Endothelial cell (in vitro differentiated cells): ENCODE measurements around the gene TNFRSF19. TPM values are rescaled to one million over a fixed set of nuclear protein-coding genes. Genes with fewer than 3 reads are reported as not detected.

ENCODE experiments used
- DNase-seq: peaks from one replicate; pipeline ENCODE4 v3.0.0; 2021; ENCODE audit warnings: low spot score
- H3K27ac Mint-ChIP-seq: one replicate; pipeline ENCODE4 v1.8.0; 2021; ENCODE audit warnings: mixed read lengths, inconsistent platforms; ENCODE audit not compliant: unreplicated experiment
- H3K27me3 Mint-ChIP-seq: one replicate; pipeline ENCODE4 v1.8.0; 2021; ENCODE audit warnings: mild to moderate bottlenecking, moderate library complexity, mixed read lengths, inconsistent platforms; ENCODE audit not compliant: unreplicated experiment
- H3K36me3 Mint-ChIP-seq: one replicate; pipeline ENCODE4 v1.8.0; 2021; ENCODE audit warnings: mild to moderate bottlenecking, low read depth, mixed read lengths, inconsistent platforms; ENCODE audit not compliant: unreplicated experiment
- H3K4me1 Mint-ChIP-seq: one replicate; pipeline ENCODE4 v1.8.0; 2021; ENCODE audit warnings: mild to moderate bottlenecking, mixed read lengths, inconsistent platforms; ENCODE audit not compliant: unreplicated experiment
- H3K4me3 Mint-ChIP-seq: one replicate; pipeline ENCODE4 v1.8.0; 2021; ENCODE audit warnings: mild to moderate bottlenecking, mixed read lengths, inconsistent platforms; ENCODE audit not compliant: unreplicated experiment
- H3K9me3 Mint-ChIP-seq: one replicate; pipeline ENCODE4 v1.8.0; 2021; ENCODE audit warnings: mixed read lengths, inconsistent platforms; ENCODE audit not compliant: unreplicated experiment
- CTCF ChIP-seq: fragments of 200-600 bp; sonication (generic); IDR thresholded peaks from one replicate; pipeline ENCODE4 v1.5.0; 2021; ENCODE audit warnings: antibody characterized with exemption; ENCODE audit not compliant: unreplicated experiment
- total RNA-seq: library from RNA; stranded (reverse); fragmentation: NEBNext Ultra II Directional; extraction: Animal tissue kit (Norgen Biotek cat#: 25700); gene quantifications from one replicate; pipeline ENCODE4 v1.2.1, GENCODE V29; 2021; ENCODE audit not compliant: unreplicated experiment

Gene TNFRSF19
- total RNA-seq, 1 donor from 2014 or later: 8.8 TPM

- no peak overlapping the region for H3K4me3 Mint-ChIP-seq
- H3K27me3 Mint-ChIP-seq: peaks cover 3% of the 10 kb centered on the region
- peaks cover 28% of the 10 kb centered on the region for H3K4me1 Mint-ChIP-seq
- DNase-seq: no peak
- H3K36me3 Mint-ChIP-seq: no peaks in the 10 kb centered on the region
- H3K27ac Mint-ChIP-seq: no peak overlapping the region
- peak; percentile 24 for TF ChIP-seq CTCF
- H3K9me3 Mint-ChIP-seq: no peaks in the 10 kb centered on the region
Measured at GRCh38 chr13:23628250-23628649, 58.0 kb downstream of the TNFRSF19 start.

DNA sequence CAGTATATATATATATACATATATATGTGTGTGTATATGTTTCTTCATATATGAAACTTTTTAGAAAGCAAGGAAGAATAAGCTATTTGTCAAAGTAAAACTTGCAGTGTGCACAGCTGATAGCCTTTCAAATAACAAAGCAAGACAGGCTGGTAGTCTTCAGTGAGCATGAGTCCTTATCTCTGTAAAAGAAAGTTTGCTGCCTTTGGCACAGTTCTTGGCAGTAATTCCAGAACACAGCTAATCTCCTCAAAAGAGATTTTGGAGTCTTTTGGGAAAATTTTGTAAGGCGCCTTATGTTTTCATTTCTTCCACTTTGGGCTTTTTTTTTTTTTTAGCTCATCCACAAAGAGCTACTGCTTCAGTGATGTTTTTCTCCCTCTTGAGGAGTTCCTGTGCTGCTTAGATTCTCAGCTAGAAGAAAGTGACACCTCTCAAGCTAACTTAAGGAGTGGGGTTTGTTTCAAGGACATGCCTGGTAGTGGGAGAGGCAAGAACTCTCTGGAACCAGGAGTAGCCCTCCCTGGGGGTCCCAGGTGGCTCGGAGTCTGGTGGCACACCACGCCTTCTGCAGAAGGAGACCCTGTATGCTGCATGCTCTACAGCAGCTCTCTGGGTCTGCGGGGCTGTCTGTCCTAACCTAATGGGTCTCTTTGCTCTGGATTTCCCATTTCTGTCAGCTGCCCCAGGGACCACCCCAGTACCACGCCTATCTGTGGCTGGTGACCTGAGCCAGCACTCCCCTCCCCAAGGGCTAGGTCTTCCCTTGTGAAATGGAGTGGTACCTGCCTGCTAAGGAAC, 58.8 kb downstream of the TNFRSF19 start:
- Mint-ChIP-seq H3K4me1 (peaks cover 28% of the 10 kb centered on the region), H3K36me3 (no peaks in the 10 kb centered on the region), H3K27ac (no peak overlapping the region), H3K4me3 (no peak overlapping the region), H3K9me3 (no peaks in the 10 kb centered on the region), H3K27me3 (peaks cover 3% of the 10 kb centered on the region)
- no peak for DNase-seq
- no peak for TF ChIP-seq CTCF

GRCh38 chr13:23629566-23630272, 59.5 kb downstream of the TNFRSF19 start:
- Mint-ChIP-seq H3K9me3 (no peaks in the 10 kb centered on the region), H3K27ac (no peak overlapping the region), H3K4me1 (peaks cover 28% of the 10 kb centered on the region), H3K27me3 (peaks cover 3% of the 10 kb centered on the region), H3K36me3 (no peaks in the 10 kb centered on the region), H3K4me3 (no peak overlapping the region)
- no peak for DNase-seq
- TF ChIP-seq CTCF: no peak

- Mint-ChIP-seq H3K4me1 (peaks cover 28% of the 10 kb centered on the region), H3K9me3 (no peaks in the 10 kb centered on the region), H3K4me3 (no peak overlapping the region), H3K36me3 (no peaks in the 10 kb centered on the region), H3K27me3 (peaks cover 3% of the 10 kb centered on the region), H3K27ac (no peak overlapping the region)
- DNase-seq: no peak
- TF ChIP-seq CTCF: no peak
Measured at GRCh38 chr13:23630349-23631093, 60.3 kb downstream of the TNFRSF19 start.
